GM13976 (cell line): ENCODE measurements around the gene BCKDK.
"Not testable (repeated sequence)": the region's sequence is repeated elsewhere in the genome, so short reads cannot be mapped to it uniquely, and the experiment has no call there.

Experiments used
- DNase-seq: peaks from one replicate; pipeline ENCODE4 v3.0.0; 2012; ENCODE audit warnings: low spot score
- CTCF ChIP-seq: IDR thresholded peaks from 2 replicates; pipeline ENCODE4 v1.5.1; 2012; ENCODE audit warnings: borderline replicate concordance, mild to moderate bottlenecking; ENCODE audit not compliant: insufficient read depth; ENCODE audit errors: extremely low read depth, missing control alignments, control extremely low read depth
- in situ Hi-C: fragments of 300-500 bp; cut with MboI; formaldehyde crosslinking; loops from one replicate; pipeline ENCODE4 v1.12.0; 2022; ENCODE audit warnings: low sequenced_read_pairs, mixed read lengths, inconsistent platforms; ENCODE audit not compliant: unreplicated experiment

The BCKDK gene

GRCh38 chr16:31136287-31136662 is 28.1 kb downstream of the BCKDK start:
- in situ Hi-C loops: no loop called here
- TF ChIP-seq CTCF: no peak
- DNase-seq: no peak

GRCh38 chr16:31136822-31137499 is 28.8 kb downstream of the BCKDK start:
- in situ Hi-C loops, DNase-seq: not testable (repeated sequence)

GRCh38 chr16:31138621-31139578 is 30.7 kb downstream of the BCKDK start:
- TF ChIP-seq CTCF: no peak
- in situ Hi-C loops: no loop called here
- DNase-seq: peak; percentile 17

DNA sequence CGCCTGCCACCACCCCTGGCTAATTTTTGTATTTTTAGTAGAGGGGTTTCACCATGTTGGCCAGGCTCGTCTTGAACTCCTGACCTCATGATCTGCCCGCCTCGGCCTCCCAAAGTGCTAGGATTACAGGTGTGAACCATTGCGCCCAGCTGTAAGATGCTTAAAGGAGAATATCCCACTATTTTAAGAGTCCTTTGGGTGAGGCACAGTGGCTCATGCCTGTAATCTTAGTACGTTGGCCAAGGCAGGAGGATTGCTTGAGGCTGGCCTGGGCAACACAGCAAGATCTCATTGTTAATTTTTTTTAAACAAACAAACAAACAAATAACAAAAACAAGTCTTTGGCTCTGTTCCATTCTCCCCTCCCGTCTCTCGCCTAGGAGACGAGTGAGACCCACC is 32.9 kb downstream of the BCKDK start:
- in situ Hi-C loops: not testable (repeated sequence)

GRCh38 chr16:31141489-31142108 is 33.4 kb downstream of the BCKDK start:
- TF ChIP-seq CTCF: no peak
- in situ Hi-C loops: no loop called here
- DNase-seq: peak; percentile 48

More for the DNA sequence above, 32.9 kb downstream of the BCKDK start:
- not testable (repeated sequence) for DNase-seq

GRCh38 chr16:31142109-31143010 is 34.2 kb downstream of the BCKDK start:
- peak; percentile 100 for DNase-seq
- peak; percentile 94 for TF ChIP-seq CTCF
- in situ Hi-C loops: no loop called here
